GM12878 (cell line): ENCODE measurements around the gene DACH1. TPM values are rescaled to one million over a fixed set of nuclear protein-coding genes. Genes with fewer than 3 reads are reported as not detected.

Experiments used
- ATAC-seq: fragments of 200-7000 bp; cut with Tn5 transposase; 3 replicates; pipeline ENCODE4 v1.9.1; 2020; ENCODE audit warnings: mild to moderate bottlenecking, moderate library complexity
- BruUV-seq: library from RNA; stranded (reverse); fragments of 400-500 nt; replicated peaks from 2 replicates; lab custom pipeline; 2021; lab: Mats Ljungman, UMichigan
- CTCF ChIA-PET: fragments of 300-600 bp; sonication (Branson Sonifier 250); formaldehyde crosslinking; extraction: SDS; loops from one replicate; lab custom pipeline; 2021; ENCODE audit warnings: inconsistent platforms; lab: Yijun Ruan, JAX
- POLR2A ChIA-PET: fragments of 350-600 bp; formaldehyde crosslinking; extraction: SDS; loops from one replicate; lab custom pipeline; 2021; ENCODE audit warnings: inconsistent platforms; lab: Charles Lee
- RAD21 ChIA-PET: fragments of 300-600 bp; sonication (Branson Sonifier 250); formaldehyde crosslinking; loops from one replicate; lab custom pipeline; 2023; ENCODE audit warnings: antibody characterized with exemption; ENCODE audit not compliant: unreplicated experiment; lab: Charles Lee
- SMC1A ChIA-PET: fragments of 300-600 bp; sonication (Branson Sonifier 250); formaldehyde crosslinking; loops from one replicate; lab custom pipeline; 2023; ENCODE audit not compliant: unreplicated experiment, uncharacterized antibody; lab: Charles Lee
- DNase-seq: peaks from one replicate; pipeline ENCODE4 v3.0.0-alpha.2; 2011; ENCODE audit warnings: low read depth, low spot score
- FAIRE-seq: peaks from 3 replicates; lab custom pipeline; 2011; peaks lifted over from hg19 to GRCh38; lab: Jason Lieb, UNC
- H2AFZ ChIP-seq: 2 replicates; pipeline ENCODE4 v1.6.0; 2011; ENCODE audit warnings: low read depth, low read length, control low read depth; ENCODE audit not compliant: control insufficient read depth
- H3K27ac ChIP-seq: 2 replicates; pipeline ENCODE4 v1.5.1; 2011; ENCODE audit warnings: control low read depth; ENCODE audit not compliant: control insufficient read depth, insufficient read depth
- H3K27me3 ChIP-seq, 2 experiments: replicated peaks in 1 of 2; 2 replicates each; pipeline versions ENCODE4 v1.6.0 to v1.6.1; 2011; ENCODE audit warnings: low read length in 1 of 2; ENCODE audit not compliant: control insufficient read depth in 2 of 2, insufficient read depth in 2 of 2
- H3K36me3 ChIP-seq, 2 experiments: 2 replicates each; pipeline ENCODE4 v1.5.1; 2011; ENCODE audit warnings: low read length in 1 of 2; ENCODE audit not compliant: control insufficient read depth in 2 of 2, insufficient read depth in 2 of 2
- H3K4me1 ChIP-seq: 2 replicates; pipeline ENCODE4 v1.6.1; 2011; ENCODE audit warnings: mild to moderate bottlenecking, low read length, moderate library complexity, mixed read lengths; ENCODE audit not compliant: control insufficient read depth, insufficient read depth
- H3K4me2 ChIP-seq: 2 replicates; pipeline ENCODE4 v1.6.0; 2011; ENCODE audit warnings: control low read depth; ENCODE audit not compliant: control insufficient read depth, insufficient read depth
- H3K4me3 ChIP-seq: fragments of 200-600 bp; sonication (generic); 2 replicates; pipeline ENCODE4 v1.5.1; 2016
- H3K79me2 ChIP-seq: 2 replicates; pipeline ENCODE4 v1.6.0; 2011; ENCODE audit warnings: low read length; ENCODE audit not compliant: control insufficient read depth, insufficient read depth
- H3K9ac ChIP-seq: 2 replicates; pipeline ENCODE4 v1.8.0; 2011; ENCODE audit warnings: low read length, control low read depth, mixed read lengths; ENCODE audit not compliant: control insufficient read depth, insufficient read depth
- H3K9me3 ChIP-seq: replicated peaks from 3 replicates; pipeline ENCODE4 v1.5.1; 2011; ENCODE audit warnings: mild to moderate bottlenecking, low read length; ENCODE audit not compliant: control insufficient read depth, insufficient read depth
- H4K20me1 ChIP-seq: 2 replicates; pipeline ENCODE4 v1.6.0; 2011; ENCODE audit not compliant: control insufficient read depth, insufficient read depth
- CBX3 ChIP-seq: fragments of 200-600 bp; sonication (generic); IDR thresholded peaks from 2 replicates; pipeline ENCODE4 v1.6.1; 2016; ENCODE audit warnings: low read depth, borderline replicate concordance
- CEBPZ ChIP-seq: fragments of 150-350 bp; IDR thresholded peaks from 2 replicates; pipeline ENCODE4 v1.6.1; 2016; ENCODE audit warnings: low read depth, low read length
- GABPA ChIP-seq: IDR thresholded peaks from 2 replicates; pipeline ENCODE4 v1.6.1; 2014; ENCODE audit warnings: antibody characterized with exemption, low read depth, mild to moderate bottlenecking, inconsistent platforms
- KDM1A ChIP-seq: fragments of 200-600 bp; sonication (generic); IDR thresholded peaks from 2 replicates; pipeline ENCODE4 v1.6.1; 2016; ENCODE audit warnings: borderline replicate concordance
- LARP7 ChIP-seq: fragments of 450-650 bp; IDR thresholded peaks from 2 replicates; pipeline ENCODE4 v1.6.1; 2017; ENCODE audit warnings: mild to moderate bottlenecking
- NR2F1 ChIP-seq: fragments of 450-650 bp; conservative IDR thresholded peaks from 2 replicates; pipeline ENCODE4 v1.6.1; 2017; ENCODE audit warnings: mild to moderate bottlenecking
- PML ChIP-seq: IDR thresholded peaks from 2 replicates; pipeline ENCODE4 v1.6.1; 2012; ENCODE audit warnings: low read length, inconsistent platforms
- RCOR1 ChIP-seq: conservative IDR thresholded peaks from 2 replicates; pipeline ENCODE4 v1.6.1; 2012; ENCODE audit warnings: low read depth, low read length, improper control_type of control experiment
- SREBF1 ChIP-seq: IDR thresholded peaks from 2 replicates; pipeline ENCODE4 v1.6.1; 2012; ENCODE audit warnings: mild to moderate bottlenecking, low read length
- TBL1XR1 ChIP-seq: IDR thresholded peaks from 2 replicates; pipeline ENCODE4 v1.6.1; 2012; ENCODE audit warnings: low read depth, low read length, improper control_type of control experiment
- WGBS: methylation state at CpG from one replicate; pipeline ENCODE4 v1.1.6; 2016; ENCODE audit warnings: low lambda C conversion rate; ENCODE audit not compliant: insufficient replicate concordance, insufficient coverage; ENCODE audit errors: missing lambda C conversion rate; 5-methylcytosine and 5-hydroxymethylcytosine counted together
- in situ Hi-C: fragments of 300-500 bp; cut with MboI; formaldehyde crosslinking; loops from 9 replicates; pipeline ENCODE4 v1.14.3; 2018; ENCODE audit warnings: mixed read lengths
- intact Hi-C: fragments of 100-400 bp; cut with micrococcal nuclease; formaldehyde crosslinking; loops from one replicate; pipeline ENCODE4 v1.14.2; 2022; ENCODE audit not compliant: unreplicated experiment
- polyA plus RNA-seq, 11 experiments: library from polyadenylated mRNA; depleted of rRNA in 4 of 11; unstranded in 6 of 11; stranded (reverse) in 5 of 11; fragments of >200 nt; fragmentation: Nextera tagmentation in 4 of 11; fragmentation: Illumina TruSeq in 1 of 11; extraction: Ambion mirVana in 4 of 11; extraction: Trizol in 1 of 11; gene quantifications; 1 replicate in 1 of 11; 2 replicates in 10 of 11; pipeline versions ENCODE4 v1.2.1 to v1.2.3, GENCODE V29; 2011 to 2016; ENCODE audit warnings: inconsistent platforms in 2 of 11, missing spikeins in 2 of 11, low read depth in 1 of 11
- total RNA-seq, 4 experiments: library from RNA; depleted of rRNA in 3 of 4; stranded (reverse); fragments of >200 nt in 3 of 4; fragmentation: Illumina TruSeq in 1 of 4; extraction: Trizol in 1 of 4; gene quantifications; 2 replicates each; pipeline versions ENCODE4 v1.2.1 to v1.2.3, GENCODE V29; 2013 to 2021
- TF ChIP-seq, protein P1 (sequence below): IDR thresholded peaks from 2 replicates; pipeline ENCODE4 v1.6.1; 2011; ENCODE audit warnings: low read depth, mild to moderate bottlenecking, low read length, moderate library complexity, borderline replicate concordance; ENCODE audit errors: extremely low read depth
- TF ChIP-seq, protein P2 (sequence below): fragments of 450-650 bp; IDR thresholded peaks from 2 replicates; pipeline ENCODE4 v1.6.1; 2016; ENCODE audit warnings: mild to moderate bottlenecking, moderate library complexity, borderline replicate concordance
- TF ChIP-seq, protein P3 (sequence below): fragments of 450-650 bp; IDR thresholded peaks from 2 replicates; pipeline ENCODE4 v1.6.1; 2017; ENCODE audit warnings: mild to moderate bottlenecking

DACH1 gene
- total and polyA plus RNA-seq, 10 of the 15 experiments (the other 5 are each of a cell fraction or from before 2014, with no cell fraction given), result 0.05 TPM; not detected in 9

DNA sequence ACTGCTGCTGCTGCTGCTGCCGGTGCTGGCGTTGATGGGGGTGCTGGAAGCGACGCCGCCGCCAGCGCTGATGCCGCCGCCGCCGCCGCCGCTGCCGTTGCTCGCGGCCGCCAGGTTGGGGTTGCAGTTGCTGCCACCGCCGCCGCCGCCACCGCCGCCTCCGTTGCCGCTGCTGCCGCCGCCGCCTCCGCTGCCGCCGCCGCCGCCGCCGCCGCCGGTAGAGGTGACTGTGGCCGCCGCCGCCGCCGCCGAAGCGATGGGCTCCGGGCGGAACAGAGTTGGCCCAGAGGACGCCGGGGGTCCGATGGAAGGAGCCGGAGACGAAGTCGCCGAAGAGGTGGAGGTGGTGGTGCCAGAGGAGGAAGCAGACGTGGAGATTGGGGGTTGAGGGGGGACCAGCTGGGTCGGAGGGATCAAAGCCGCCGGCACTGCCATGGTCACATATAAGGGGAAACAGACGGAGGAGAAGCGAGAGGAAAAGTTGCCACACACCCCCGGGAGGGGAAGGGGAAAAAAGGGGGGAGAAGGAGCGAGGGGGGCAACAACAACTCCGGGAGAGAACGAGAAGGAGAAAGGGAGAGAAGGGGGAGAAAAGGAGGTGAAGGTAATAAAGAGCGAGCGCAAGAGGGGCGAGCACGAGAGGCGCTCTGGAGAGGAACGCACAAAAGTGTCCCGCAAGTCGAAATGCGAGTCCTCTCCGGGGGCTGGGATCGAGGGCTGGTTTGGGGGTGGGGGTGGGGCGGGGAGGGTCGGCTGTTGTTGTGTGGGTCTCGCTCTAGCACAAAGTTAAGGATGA is 471 bp downstream of the DACH1 start:
- intact Hi-C loops (no loop called here), in situ Hi-C loops (no loop called here)
- no TSS peak for BruUV-seq
- TF ChIP-seq GABPA (no peak), NR2F1 (no peak), KDM1A (no peak), RCOR1 (no peak), TBL1XR1 (no peak), SREBF1 (no peak), PML (no peak), LARP7 (no peak), CBX3 (no peak), CEBPZ (no peak)
- TF ChIP-seq, protein P1, sequence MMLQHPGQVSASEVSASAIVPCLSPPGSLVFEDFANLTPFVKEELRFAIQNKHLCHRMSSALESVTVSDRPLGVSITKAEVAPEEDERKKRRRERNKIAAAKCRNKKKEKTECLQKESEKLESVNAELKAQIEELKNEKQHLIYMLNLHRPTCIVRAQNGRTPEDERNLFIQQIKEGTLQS, result no peak
- TF ChIP-seq, protein P2, sequence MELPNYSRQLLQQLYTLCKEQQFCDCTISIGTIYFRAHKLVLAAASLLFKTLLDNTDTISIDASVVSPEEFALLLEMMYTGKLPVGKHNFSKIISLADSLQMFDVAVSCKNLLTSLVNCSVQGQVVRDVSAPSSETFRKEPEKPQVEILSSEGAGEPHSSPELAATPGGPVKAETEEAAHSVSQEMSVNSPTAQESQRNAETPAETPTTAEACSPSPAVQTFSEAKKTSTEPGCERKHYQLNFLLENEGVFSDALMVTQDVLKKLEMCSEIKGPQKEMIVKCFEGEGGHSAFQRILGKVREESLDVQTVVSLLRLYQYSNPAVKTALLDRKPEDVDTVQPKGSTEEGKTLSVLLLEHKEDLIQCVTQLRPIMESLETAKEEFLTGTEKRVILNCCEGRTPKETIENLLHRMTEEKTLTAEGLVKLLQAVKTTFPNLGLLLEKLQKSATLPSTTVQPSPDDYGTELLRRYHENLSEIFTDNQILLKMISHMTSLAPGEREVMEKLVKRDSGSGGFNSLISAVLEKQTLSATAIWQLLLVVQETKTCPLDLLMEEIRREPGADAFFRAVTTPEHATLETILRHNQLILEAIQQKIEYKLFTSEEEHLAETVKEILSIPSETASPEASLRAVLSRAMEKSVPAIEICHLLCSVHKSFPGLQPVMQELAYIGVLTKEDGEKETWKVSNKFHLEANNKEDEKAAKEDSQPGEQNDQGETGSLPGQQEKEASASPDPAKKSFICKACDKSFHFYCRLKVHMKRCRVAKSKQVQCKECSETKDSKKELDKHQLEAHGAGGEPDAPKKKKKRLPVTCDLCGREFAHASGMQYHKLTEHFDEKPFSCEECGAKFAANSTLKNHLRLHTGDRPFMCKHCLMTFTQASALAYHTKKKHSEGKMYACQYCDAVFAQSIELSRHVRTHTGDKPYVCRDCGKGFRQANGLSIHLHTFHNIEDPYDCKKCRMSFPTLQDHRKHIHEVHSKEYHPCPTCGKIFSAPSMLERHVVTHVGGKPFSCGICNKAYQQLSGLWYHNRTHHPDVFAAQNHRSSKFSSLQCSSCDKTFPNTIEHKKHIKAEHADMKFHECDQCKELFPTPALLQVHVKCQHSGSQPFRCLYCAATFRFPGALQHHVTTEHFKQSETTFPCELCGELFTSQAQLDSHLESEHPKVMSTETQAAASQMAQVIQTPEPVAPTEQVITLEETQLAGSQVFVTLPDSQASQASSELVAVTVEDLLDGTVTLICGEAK, result no peak
- TF ChIP-seq, protein P3, sequence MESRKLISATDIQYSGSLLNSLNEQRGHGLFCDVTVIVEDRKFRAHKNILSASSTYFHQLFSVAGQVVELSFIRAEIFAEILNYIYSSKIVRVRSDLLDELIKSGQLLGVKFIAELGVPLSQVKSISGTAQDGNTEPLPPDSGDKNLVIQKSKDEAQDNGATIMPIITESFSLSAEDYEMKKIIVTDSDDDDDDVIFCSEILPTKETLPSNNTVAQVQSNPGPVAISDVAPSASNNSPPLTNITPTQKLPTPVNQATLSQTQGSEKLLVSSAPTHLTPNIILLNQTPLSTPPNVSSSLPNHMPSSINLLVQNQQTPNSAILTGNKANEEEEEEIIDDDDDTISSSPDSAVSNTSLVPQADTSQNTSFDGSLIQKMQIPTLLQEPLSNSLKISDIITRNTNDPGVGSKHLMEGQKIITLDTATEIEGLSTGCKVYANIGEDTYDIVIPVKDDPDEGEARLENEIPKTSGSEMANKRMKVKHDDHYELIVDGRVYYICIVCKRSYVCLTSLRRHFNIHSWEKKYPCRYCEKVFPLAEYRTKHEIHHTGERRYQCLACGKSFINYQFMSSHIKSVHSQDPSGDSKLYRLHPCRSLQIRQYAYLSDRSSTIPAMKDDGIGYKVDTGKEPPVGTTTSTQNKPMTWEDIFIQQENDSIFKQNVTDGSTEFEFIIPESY, result no peak
- no peak for FAIRE-seq
- DNase-seq, result no peak
- POLR2A ChIA-PET, result no interaction called here
- H3K9ac ChIP-seq, result no peak overlapping the region
- peak overlapping the region; percentile 32; the same call in 1 of the 2 replicates for H3K4me3 ChIP-seq
- RAD21 ChIA-PET, result interaction anchor here (1.7 kb wide), 1 partner anchor 12 kb away, joined by 5 read pairs; no protein-coding TSS in a partner anchor
- H3K4me2 ChIP-seq, result peak overlapping the region; percentile 79
- CTCF ChIA-PET, result interaction anchor here (1.5 kb wide), 1 partner anchor 12 kb away, joined by 4 read pairs; no protein-coding TSS in a partner anchor
- peak; percentile 14; the same call in 2 of the 3 replicates for ATAC-seq
- H3K9me3 ChIP-seq, result no peaks in the 10 kb centered on the region
- H4K20me1 ChIP-seq, result no peaks in the 10 kb centered on the region
- no peak overlapping the region; the same call in 1 of the 2 replicates for H2AFZ ChIP-seq
- 29% methylated on average over 32 of the region's 77 CpGs for WGBS
- SMC1A ChIA-PET, result interaction anchor here (2.6 kb wide), 1 partner anchor 10 kb away, joined by 5 read pairs; no protein-coding TSS in a partner anchor
- H3K79me2 ChIP-seq, result no peaks in the 10 kb centered on the region
- H3K27ac ChIP-seq, result no peak overlapping the region
- no peaks in the 10 kb centered on the region for H3K36me3 ChIP-seq
- no peaks in the 10 kb centered on the region for H3K4me1 ChIP-seq
- peaks cover 8% of the 10 kb centered on the region in 2 experiments for H3K27me3 ChIP-seq
